ENCODE results near the gene MBNL1.

MBNL1 gene

DNA sequence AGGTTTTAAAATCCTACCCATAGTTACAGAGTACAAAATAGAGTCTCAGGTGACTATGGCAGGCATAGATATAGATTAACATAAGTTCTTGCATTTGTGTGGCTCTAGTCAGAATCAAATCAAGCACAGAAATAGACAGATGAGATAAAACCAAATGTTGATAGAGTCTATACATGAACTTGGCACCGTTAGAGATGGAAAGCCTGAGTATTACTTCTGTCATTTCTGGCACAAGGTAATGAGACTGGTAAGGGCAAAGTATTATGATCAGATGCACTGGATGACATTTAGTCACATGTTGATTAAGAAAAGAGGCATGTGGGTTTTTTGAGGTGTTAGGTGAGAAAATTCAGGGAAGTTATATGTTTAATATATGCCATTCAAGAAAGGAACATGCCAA, 219.7 kb downstream of the MBNL1 start:
- no peak for DNase-seq (ENCODE audit: low read depth)

DNA sequence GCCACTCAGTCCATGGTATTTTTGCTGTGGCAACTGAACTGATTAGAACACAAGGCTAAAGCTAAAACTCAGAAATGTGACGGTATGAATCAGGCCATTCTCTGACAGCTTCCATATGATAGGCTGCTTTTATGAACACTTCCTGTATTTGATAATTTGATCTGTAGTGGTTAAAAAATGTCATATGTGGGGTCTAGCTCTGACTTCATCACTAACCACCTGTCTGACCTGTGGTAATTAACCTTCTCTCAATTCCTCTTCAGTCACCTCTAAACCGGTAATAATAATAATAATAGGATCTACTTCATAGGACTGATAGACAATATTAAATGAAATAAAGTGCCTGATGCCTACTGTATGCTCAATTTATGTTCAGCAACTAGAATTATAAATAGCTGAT, 223.2 kb downstream of the MBNL1 start:
- no peak for DNase-seq (ENCODE audit: low read depth)

DNA sequence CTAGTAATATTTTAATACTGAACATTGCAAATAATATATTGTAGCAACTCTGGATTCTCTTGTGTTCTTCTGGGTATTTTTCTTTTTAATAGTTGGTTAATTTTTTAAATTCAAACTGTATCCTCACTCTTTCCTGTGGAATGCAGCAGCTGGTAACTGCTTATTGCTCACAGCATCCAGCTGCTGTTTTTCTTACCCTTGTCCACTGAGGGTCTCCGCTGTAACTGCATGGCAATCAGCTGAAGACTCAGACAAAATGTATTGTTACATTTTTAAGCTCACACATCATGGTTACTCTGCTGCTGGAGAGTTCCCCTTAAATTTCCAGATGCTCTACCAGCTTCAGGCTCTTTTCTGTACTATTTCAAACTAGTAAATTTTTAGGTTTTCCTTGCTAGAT, 227.6 kb downstream of the MBNL1 start:
- DNase-seq (ENCODE audit: low read depth): no peak

DNA sequence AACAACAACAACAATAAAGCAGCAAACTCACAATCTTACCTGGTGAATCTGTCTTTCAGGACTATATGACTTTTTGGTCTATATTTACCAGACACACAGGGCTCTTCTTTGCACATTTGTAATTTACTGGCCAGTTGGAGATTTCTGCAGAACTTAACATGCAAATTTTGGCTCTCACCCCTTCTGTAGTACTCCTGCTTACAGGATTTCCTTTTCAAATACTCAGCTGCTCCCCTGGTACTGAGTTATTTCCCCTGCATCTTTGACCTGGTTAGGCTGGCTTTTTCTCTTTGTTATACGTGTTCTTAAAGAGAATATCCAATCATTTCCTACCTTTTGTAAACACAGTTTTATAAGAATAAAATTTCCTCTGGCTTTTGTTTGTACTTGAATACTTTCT, 228.0 kb downstream of the MBNL1 start:
- DNase-seq (ENCODE audit: low read depth): no peak

DNA sequence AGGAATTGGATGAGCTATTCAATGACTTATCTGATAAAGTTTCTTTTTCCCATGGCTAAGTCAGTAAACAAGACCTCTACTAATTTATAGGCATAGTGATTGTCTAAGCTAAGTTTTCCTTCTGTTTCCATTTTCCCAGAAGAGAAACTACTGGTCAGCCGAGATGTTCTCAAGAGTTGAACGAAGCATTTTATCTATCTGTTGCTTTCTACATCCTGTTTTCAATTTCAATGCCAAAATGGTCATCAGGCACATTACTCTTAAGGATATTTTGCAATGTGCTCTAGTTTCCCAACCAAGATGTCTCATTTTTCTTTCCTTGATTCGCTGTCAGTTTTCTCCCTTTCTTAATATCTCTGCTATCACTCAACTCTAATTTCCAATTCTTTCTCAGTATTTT, 228.7 kb downstream of the MBNL1 start:
- no peak for DNase-seq (ENCODE audit: low read depth)

DNA sequence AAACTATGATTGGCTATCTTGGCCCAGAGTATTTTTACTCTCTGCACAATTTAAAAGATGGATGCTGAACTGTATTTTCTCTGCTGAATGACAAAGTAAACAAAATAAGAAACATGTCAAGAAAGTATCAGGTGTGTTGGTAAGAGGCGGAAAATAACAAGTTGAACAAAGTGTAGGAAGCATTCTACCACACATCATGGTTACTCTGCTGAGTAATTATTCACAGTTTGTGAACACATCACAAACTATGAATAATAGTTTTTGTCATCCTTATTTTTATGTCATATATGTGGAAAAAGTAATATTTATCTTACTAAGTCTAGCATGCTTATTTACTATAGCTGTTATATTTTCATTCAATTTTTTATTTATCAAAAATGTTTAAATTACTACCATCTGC, 229.2 kb downstream of the MBNL1 start:
- DNase-seq (ENCODE audit: low read depth): no peak

DNA sequence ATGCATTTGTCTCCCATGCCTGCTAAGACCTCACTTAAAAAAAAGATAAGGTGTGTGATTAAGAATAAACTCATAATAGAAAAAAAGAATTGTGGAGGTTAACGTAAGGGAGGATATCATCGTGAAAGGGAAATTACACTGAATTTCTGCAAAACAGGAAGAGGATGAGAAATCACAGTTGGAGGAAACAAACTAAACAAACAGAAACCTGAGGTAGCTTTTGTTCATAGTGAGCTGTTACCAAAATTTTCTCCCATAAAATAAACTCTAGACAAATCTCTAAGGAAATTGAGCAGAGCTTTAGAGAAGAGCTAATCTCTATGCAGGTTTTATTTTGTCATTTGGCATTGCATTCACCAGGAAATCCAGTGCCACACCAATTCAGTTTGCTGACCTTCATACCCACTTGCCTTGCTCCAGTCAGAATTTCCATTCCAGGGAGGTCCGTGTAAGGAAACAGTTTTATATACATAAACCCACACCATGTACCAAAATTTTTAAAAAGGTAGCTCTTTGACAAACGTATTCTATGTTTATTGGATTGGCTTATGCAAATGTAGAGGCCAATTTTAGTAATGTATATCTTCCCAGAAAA, 231.2 kb downstream of the MBNL1 start:
- DNase-seq (ENCODE audit: low read depth): no peak

DNA sequence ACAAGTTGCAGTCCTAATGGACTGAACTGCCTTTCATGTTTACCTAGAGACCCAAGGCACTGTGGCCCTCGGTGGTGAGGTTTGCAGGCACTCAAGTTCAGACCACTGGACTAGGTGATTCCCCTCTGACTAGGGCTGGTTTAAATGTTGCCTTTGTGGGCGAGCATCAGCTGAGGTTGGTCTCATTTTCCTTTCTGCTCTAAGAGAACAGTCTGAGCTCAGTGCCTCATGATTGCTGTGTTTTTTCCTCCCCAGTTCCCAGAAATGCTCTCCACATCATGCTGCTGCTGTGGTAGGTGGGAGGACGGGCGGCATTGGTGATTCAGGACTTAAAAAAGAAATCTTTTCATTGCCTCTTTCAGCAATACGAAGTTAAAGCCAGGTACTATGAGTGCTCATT, 237.2 kb downstream of the MBNL1 start:
- no peak for DNase-seq (ENCODE audit: low read depth)

DNA sequence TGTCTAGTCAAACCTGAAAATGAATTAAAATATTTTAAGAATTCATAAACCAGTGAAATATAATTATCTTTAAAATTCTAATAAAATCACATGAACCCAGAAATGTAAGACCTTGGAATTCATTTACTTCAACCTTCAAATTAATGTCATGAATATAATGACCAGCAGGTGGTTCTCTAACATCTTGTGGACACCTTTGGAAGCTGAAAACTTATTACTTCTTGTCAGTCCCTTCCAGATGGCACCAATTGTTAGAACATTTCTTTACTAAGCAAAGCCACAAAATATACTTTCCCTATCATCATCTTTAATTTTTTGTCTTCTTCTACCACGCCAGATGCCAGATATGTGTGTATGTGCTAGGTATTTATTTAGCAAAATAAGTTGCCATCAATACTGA, 240.0 kb downstream of the MBNL1 start:
- DNase-seq (ENCODE audit: low read depth): no peak

DNA sequence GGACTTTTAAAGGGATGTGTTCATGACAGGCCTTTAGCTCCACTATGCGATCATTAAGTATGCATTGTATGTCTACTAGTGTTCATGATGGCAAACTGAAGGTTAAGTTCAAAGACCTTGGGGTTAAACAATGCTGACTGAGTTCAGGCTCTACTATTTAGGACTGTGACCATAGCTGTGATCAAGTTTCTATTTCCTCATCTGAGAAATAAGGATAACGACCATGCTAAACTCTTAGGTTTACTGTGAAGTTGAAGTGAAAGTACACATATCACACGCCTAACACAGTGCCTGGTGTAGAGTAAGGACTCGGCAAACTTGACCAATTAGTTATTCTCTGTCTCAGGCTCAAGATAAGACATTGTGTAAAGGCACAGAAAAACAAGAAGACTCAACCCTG, 243.2 kb downstream of the MBNL1 start:
- no peak for DNase-seq (ENCODE audit: low read depth)

DNA sequence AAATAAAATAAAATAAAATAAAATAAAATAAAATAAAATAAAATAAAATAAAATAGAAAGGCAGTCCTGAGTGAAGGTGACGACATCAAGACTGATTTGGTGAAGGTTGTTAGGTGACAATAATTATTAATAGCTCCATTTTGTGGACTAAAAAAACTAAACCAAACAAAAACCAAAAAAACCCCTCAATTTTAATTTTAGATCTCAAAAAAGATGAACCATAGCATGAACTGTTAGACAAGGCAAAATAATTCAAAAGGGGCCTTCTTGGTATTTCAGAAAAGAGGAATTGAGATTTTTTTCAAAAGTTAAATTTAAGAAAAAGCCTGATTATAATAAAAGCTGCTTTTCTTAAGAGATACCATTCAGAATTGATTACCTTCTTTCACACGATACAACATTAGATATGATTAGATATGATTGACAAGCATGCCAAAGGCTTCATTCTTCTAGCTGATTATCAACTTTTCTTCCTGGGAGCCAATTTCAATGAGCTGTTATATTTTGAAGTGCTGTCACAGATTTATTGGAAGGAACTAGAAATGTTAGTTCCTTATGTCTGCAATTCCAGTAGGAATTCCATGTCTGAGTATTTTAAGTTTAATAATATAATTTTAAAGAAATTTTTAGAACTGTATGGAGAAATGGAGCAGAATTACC, 244.7 kb downstream of the MBNL1 start:
- no peak for DNase-seq (ENCODE audit: low read depth)

Measured in activated gamma-delta T cell treated with anti-CD3 and anti-CD28 coated beads, Interleukin-2, amount 50 U/mL, for 16 hours (primary cell).